Measurements from ENCODE around the gene INPP4B. TPM values are rescaled to one million over a fixed set of nuclear protein-coding genes. Genes with fewer than 3 reads are reported as not detected.

The INPP4B gene
- total RNA-seq, 1 experiment from 2014 or later, result not detected

DNA sequence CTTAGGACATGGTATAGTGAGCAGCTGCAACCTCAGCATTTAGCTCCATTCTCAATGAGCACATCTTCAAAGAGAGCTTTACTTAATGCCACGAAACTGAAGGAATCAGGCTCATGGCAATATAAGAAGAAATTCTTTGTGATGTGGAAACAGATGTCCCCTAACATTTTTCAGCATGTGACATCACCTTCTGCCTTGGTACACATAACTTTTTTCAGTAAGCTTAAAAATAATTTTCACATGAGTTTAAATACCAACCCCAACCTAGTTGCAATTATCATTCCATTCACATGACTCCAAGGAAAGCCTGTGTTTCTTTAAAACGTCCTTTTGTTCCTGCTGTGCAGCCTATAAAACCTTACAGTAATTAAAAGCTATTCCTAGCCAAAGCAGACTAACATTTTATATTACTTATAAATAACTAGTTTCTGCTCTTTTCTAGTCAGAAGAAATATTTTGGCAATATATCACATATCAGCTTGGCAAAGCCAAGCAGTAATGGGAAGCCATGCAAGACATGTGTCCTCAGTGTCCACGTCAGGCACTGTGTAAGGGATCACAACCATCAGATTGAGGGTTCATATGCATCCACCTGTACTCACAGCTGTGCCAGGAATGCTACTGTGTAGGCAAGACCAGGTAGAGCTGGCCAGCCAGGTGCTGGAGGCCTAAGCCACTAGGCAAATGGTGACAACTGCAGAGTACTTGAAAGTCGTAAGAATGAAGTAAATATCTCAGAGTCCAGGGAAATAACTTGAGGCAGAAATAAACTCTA, 466.6 kb downstream of the INPP4B start:
- H3K4me2 ChIP-seq (ENCODE audit: low read depth, low read length, poor library complexity, severe bottlenecking), result no peak overlapping the region
- H3K27me3 ChIP-seq (ENCODE audit: low read length), result no peaks in the 10 kb centered on the region
- no peak overlapping the region for H3K27ac ChIP-seq (ENCODE audit: low read length)
- H3K9me3 ChIP-seq (ENCODE audit: low read length), result no peaks in the 10 kb centered on the region
- no peaks in the 10 kb centered on the region for H4K20me1 ChIP-seq (ENCODE audit: insufficient read depth, low read depth, low read length)
- no peak overlapping the region for H3K4me3 ChIP-seq (ENCODE audit: low read length)
- DNase-seq, result no peak
- no peaks in the 10 kb centered on the region for H3K36me3 ChIP-seq (ENCODE audit: insufficient read depth, low read length)
- H3K9me2 ChIP-seq (replicated peaks; ENCODE audit: insufficient read depth, low read length), result no peaks in the 10 kb centered on the region
- H3K79me2 ChIP-seq (ENCODE audit: low read length), result no peaks in the 10 kb centered on the region
- H3K9ac ChIP-seq (ENCODE audit: low read length), result no peak overlapping the region
- no peak overlapping the region for H2AFZ ChIP-seq (ENCODE audit: low read length)
- no peaks in the 10 kb centered on the region for H3K4me1 ChIP-seq (ENCODE audit: low read length)

DNA sequence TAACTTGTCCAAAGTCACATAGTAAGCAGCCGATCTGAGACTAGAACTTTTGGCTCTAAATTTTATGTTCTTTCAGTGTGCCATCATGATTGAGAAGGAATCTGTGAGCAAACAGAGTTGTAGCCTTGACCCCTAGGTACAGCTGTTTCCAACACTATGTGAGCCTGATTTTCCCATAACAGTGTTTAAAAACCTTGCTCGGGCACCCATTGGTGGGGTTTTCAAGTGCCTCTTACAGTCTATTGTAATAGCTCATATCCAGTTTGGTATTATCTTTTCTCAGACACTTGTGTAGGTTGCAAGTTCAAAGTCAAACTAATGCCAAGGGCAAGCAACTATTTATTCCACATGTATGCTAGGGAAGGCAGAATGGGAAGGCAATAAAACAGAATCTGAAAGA, 467.9 kb downstream of the INPP4B start:
- Histone ChIP-seq H3K9ac (ENCODE audit: low read length) (no peak overlapping the region), H3K4me1 (ENCODE audit: low read length) (no peaks in the 10 kb centered on the region), H3K4me2 (ENCODE audit: low read depth, low read length, poor library complexity, severe bottlenecking) (no peak overlapping the region), H3K4me3 (ENCODE audit: low read length) (no peak overlapping the region), H3K9me3 (ENCODE audit: low read length) (no peaks in the 10 kb centered on the region), H4K20me1 (ENCODE audit: insufficient read depth, low read depth, low read length) (no peaks in the 10 kb centered on the region), H3K9me2 (replicated peaks; ENCODE audit: insufficient read depth, low read length) (no peaks in the 10 kb centered on the region), H2AFZ (ENCODE audit: low read length) (no peak overlapping the region), H3K27me3 (ENCODE audit: low read length) (no peaks in the 10 kb centered on the region), H3K79me2 (ENCODE audit: low read length) (no peaks in the 10 kb centered on the region), H3K36me3 (ENCODE audit: insufficient read depth, low read length) (no peaks in the 10 kb centered on the region), H3K27ac (ENCODE audit: low read length) (no peak overlapping the region)
- DNase-seq, result no peak

DNA sequence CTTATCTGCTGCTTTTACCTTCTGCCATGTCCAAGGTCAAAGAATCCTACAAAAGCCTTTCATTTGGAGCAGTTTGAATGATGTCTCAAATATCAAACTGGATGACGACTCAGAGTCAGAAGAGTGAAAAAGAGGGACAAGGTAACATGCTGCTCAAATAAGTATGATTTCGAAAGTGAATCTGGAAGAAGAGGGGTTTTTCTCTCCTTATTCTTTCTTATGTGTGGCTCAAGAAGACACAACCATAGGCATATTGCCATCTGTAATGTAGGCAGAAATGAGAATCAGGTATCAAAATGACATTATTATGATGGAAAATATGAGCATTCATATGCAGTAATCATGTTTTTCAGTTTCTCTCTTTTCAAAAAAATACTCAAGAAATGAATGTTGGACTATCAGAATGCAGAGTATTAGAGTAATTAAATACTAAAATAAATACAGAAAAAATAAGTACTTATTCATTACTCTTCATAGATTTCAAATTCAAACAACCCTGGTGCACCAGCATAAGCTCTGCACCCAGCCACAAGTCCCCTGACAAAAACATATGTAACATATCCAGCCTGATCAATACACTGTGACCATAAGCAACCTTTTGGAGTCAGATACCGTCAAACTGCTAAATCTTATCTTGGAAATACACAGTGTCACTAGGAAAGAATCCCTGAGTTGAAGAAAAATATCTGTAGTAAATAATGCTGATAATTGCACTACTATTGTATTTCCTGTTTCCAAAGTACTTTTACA, 468.6 kb downstream of the INPP4B start:
- H3K4me2 ChIP-seq (ENCODE audit: low read depth, low read length, poor library complexity, severe bottlenecking), result no peak overlapping the region
- H3K27me3 ChIP-seq (ENCODE audit: low read length), result no peaks in the 10 kb centered on the region
- H3K36me3 ChIP-seq (ENCODE audit: insufficient read depth, low read length), result no peaks in the 10 kb centered on the region
- H3K9me2 ChIP-seq (replicated peaks; ENCODE audit: insufficient read depth, low read length), result no peaks in the 10 kb centered on the region
- no peak overlapping the region for H2AFZ ChIP-seq (ENCODE audit: low read length)
- no peaks in the 10 kb centered on the region for H3K4me1 ChIP-seq (ENCODE audit: low read length)
- H3K79me2 ChIP-seq (ENCODE audit: low read length), result no peaks in the 10 kb centered on the region
- H3K4me3 ChIP-seq (ENCODE audit: low read length), result no peak overlapping the region
- no peaks in the 10 kb centered on the region for H4K20me1 ChIP-seq (ENCODE audit: insufficient read depth, low read depth, low read length)
- no peak for DNase-seq
- H3K9ac ChIP-seq (ENCODE audit: low read length), result no peak overlapping the region
- no peaks in the 10 kb centered on the region for H3K9me3 ChIP-seq (ENCODE audit: low read length)
- no peak overlapping the region for H3K27ac ChIP-seq (ENCODE audit: low read length)

DNA sequence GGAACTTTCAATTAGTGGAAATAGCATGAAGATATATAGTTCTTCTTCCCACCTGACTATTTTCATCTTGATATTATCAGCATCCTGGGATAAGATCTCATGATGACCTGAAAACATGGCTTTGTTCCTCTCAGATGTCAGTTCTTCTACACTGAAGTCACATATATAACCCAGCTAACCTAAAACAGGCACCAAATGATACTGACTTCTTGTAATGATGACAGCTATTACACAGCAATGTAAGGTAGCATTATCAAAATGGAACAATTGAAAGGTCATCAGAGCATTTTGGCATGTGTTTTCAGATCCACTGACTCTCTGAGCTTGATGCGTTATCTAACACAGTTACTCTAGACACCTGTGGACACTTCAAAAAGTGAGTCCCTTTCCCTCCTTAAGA, 469.9 kb downstream of the INPP4B start:
- no peak overlapping the region for H2AFZ ChIP-seq (ENCODE audit: low read length)
- no peaks in the 10 kb centered on the region for H3K9me3 ChIP-seq (ENCODE audit: low read length)
- H3K4me1 ChIP-seq (ENCODE audit: low read length), result no peaks in the 10 kb centered on the region
- no peak overlapping the region for H3K4me3 ChIP-seq (ENCODE audit: low read length)
- no peak overlapping the region for H3K4me2 ChIP-seq (ENCODE audit: low read depth, low read length, poor library complexity, severe bottlenecking)
- no peak for DNase-seq
- no peaks in the 10 kb centered on the region for H3K36me3 ChIP-seq (ENCODE audit: insufficient read depth, low read length)
- no peaks in the 10 kb centered on the region for H3K79me2 ChIP-seq (ENCODE audit: low read length)
- H4K20me1 ChIP-seq (ENCODE audit: insufficient read depth, low read depth, low read length), result no peaks in the 10 kb centered on the region
- no peak overlapping the region for H3K9ac ChIP-seq (ENCODE audit: low read length)
- H3K9me2 ChIP-seq (replicated peaks; ENCODE audit: insufficient read depth, low read length), result no peaks in the 10 kb centered on the region
- no peaks in the 10 kb centered on the region for H3K27me3 ChIP-seq (ENCODE audit: low read length)
- H3K27ac ChIP-seq (ENCODE audit: low read length), result no peak overlapping the region

DNA sequence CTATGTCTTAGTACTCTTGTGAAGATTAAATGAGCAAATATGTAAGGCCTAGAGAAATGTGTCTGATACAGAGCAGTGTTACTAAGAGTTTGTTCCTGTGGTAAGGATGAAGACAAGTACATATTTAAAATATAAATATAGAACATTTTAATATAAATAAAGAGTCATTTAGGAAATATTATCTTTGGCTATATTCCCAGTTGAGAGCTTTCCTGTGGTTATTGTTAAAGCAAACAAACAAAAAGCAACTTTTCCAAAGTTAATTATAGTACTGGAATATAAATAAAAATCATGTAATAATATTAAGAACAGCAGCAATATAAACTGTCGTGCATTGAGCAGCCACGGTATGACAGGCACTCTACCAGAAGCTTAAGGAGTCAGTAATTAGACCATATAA, 472.5 kb downstream of the INPP4B start:
- no peak overlapping the region for H2AFZ ChIP-seq (ENCODE audit: low read length)
- no peak overlapping the region for H3K4me2 ChIP-seq (ENCODE audit: low read depth, low read length, poor library complexity, severe bottlenecking)
- no peaks in the 10 kb centered on the region for H3K79me2 ChIP-seq (ENCODE audit: low read length)
- H3K9me2 ChIP-seq (replicated peaks; ENCODE audit: insufficient read depth, low read length), result no peaks in the 10 kb centered on the region
- no peaks in the 10 kb centered on the region for H3K36me3 ChIP-seq (ENCODE audit: insufficient read depth, low read length)
- H3K9ac ChIP-seq (ENCODE audit: low read length), result no peak overlapping the region
- H3K4me1 ChIP-seq (ENCODE audit: low read length), result no peaks in the 10 kb centered on the region
- no peak overlapping the region for H3K4me3 ChIP-seq (ENCODE audit: low read length)
- no peak overlapping the region for H3K27ac ChIP-seq (ENCODE audit: low read length)
- no peaks in the 10 kb centered on the region for H4K20me1 ChIP-seq (ENCODE audit: insufficient read depth, low read depth, low read length)
- no peak for DNase-seq
- H3K27me3 ChIP-seq (ENCODE audit: low read length), result no peaks in the 10 kb centered on the region
- H3K9me3 ChIP-seq (ENCODE audit: low read length), result no peaks in the 10 kb centered on the region

DNA sequence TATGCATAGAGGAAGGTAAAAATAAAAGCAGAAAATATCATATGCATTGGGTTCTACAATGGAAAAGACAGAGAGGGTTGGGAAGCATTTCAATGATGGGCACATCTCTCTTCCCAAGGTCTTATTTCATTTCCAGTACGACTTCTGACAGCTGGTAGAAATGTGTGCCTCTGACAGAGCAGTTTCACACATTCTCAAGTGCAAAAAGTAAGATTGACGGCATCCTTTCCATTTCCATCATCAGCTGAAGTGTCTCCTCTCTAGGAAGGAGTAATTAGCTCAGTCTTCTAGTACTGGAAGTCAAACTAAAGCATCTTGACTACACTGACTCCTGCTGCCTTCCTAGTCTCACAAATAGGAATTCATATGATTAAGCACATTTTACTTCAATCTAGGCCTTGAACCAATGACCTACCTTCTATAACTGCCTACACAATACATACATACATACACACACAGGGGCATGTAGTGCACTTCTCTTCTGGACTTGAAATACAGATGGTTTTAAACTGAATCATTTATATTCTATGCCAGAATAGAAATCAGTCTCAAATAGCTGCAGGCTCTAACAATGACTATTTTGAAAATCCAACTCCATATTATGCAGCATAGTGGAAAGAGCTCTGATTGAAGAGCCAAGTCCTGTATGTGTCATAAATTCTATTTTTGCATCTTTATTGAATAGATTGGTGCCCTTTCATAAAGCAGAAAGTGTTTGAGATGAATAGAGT, 473.4 kb downstream of the INPP4B start:
- Histone ChIP-seq H2AFZ (ENCODE audit: low read length) (no peak overlapping the region), H3K79me2 (ENCODE audit: low read length) (no peaks in the 10 kb centered on the region), H3K9me2 (replicated peaks; ENCODE audit: insufficient read depth, low read length) (no peaks in the 10 kb centered on the region), H3K4me1 (ENCODE audit: low read length) (no peaks in the 10 kb centered on the region), H4K20me1 (ENCODE audit: insufficient read depth, low read depth, low read length) (no peaks in the 10 kb centered on the region), H3K4me3 (ENCODE audit: low read length) (no peak overlapping the region), H3K9ac (ENCODE audit: low read length) (no peak overlapping the region), H3K4me2 (ENCODE audit: low read depth, low read length, poor library complexity, severe bottlenecking) (no peak overlapping the region), H3K9me3 (ENCODE audit: low read length) (no peaks in the 10 kb centered on the region), H3K27ac (ENCODE audit: low read length) (no peak overlapping the region), H3K27me3 (ENCODE audit: low read length) (no peaks in the 10 kb centered on the region), H3K36me3 (ENCODE audit: insufficient read depth, low read length) (no peaks in the 10 kb centered on the region)
- no peak for DNase-seq

DNA sequence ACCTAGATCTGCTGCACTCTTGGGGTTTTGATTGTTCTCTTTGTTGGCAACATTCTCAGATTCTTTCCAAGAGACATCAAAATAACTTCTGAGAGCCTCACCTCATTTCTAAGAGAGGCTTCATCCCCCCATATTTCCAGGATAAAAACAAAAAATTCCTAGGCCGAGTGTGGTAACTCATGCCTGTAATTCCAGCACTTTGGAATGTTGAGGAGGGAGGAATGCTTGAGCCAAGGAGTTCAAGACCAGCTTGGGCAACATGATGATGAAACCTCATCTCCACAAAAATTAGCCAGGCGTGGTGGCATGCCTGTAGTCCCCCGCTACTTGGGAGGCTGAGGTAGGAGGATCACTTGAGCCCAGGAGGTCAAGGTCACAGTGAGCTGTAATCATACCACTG, 477.0 kb downstream of the INPP4B start:
- DNase-seq, result no peak
- no peak overlapping the region for H3K27ac ChIP-seq (ENCODE audit: low read length)
- H3K4me1 ChIP-seq (ENCODE audit: low read length), result no peaks in the 10 kb centered on the region

More for the DNA sequence above, 477.0 kb downstream of the INPP4B start:
- Histone ChIP-seq H3K27me3 (ENCODE audit: low read length) (no peaks in the 10 kb centered on the region), H2AFZ (ENCODE audit: low read length) (no peak overlapping the region), H3K9me2 (replicated peaks; ENCODE audit: insufficient read depth, low read length) (no peaks in the 10 kb centered on the region), H3K4me3 (ENCODE audit: low read length) (no peak overlapping the region), H3K9ac (ENCODE audit: low read length) (no peak overlapping the region), H3K4me2 (ENCODE audit: low read depth, low read length, poor library complexity, severe bottlenecking) (no peak overlapping the region), H3K79me2 (ENCODE audit: low read length) (no peaks in the 10 kb centered on the region), H4K20me1 (ENCODE audit: insufficient read depth, low read depth, low read length) (no peaks in the 10 kb centered on the region), H3K9me3 (ENCODE audit: low read length) (no peaks in the 10 kb centered on the region), H3K36me3 (ENCODE audit: insufficient read depth, low read length) (no peaks in the 10 kb centered on the region)
